ENCODE measurements around the gene RAE1.

The RAE1 gene

DNA sequence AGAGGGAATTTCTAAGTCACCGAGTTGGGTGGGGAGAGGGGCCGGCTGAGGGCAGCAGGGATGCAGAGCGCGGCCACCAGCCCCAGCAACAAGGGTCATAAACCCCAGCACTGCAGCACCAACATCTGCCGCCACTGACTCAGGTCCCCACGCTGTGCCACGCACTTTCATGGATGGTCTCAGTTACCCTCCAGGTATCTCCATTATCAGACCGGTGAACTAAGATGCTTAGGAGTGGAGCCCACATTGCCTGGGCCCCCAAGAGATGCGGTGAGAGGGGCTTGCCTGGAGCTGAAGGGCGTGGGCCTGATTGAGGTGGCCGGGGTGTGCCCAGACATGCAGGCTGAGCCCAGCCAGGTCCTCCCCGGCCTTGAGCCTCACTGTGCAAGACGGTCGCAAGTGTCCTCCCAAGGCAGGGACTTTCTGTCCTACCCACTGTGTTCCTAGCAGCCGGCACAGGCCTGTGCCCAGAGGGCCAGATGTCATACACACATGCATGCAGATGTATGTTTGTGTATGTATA lies 59.4 kb downstream of the RAE1 start:
- TF ChIP-seq, protein P1, sequence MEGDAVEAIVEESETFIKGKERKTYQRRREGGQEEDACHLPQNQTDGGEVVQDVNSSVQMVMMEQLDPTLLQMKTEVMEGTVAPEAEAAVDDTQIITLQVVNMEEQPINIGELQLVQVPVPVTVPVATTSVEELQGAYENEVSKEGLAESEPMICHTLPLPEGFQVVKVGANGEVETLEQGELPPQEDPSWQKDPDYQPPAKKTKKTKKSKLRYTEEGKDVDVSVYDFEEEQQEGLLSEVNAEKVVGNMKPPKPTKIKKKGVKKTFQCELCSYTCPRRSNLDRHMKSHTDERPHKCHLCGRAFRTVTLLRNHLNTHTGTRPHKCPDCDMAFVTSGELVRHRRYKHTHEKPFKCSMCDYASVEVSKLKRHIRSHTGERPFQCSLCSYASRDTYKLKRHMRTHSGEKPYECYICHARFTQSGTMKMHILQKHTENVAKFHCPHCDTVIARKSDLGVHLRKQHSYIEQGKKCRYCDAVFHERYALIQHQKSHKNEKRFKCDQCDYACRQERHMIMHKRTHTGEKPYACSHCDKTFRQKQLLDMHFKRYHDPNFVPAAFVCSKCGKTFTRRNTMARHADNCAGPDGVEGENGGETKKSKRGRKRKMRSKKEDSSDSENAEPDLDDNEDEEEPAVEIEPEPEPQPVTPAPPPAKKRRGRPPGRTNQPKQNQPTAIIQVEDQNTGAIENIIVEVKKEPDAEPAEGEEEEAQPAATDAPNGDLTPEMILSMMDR (IDR thresholded peaks at IDR 0.05; ENCODE audit: insufficient read depth, low read depth, low read length, missing control alignments), result no peak
- H3K4me3 ChIP-seq (ENCODE audit: low read length), result no peak overlapping the region

DNA sequence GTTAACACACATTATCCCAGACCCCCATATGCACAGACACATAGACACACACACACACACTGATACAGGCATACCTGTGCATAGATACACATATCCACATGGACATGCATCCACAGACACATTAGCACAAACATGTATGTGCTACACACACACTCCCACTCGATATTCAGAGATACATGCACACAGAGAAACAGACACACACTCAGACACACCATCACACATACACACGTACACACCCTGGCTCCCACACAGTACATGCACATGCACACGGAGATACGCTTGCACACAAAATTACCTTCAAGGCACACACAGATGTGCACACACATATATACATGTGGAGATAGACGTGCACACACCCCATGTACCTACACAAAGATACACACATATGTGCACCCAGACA lies 59.9 kb downstream of the RAE1 start:
- TF ChIP-seq, protein P1 (IDR thresholded peaks at IDR 0.05; ENCODE audit: insufficient read depth, low read depth, low read length, missing control alignments), result no peak
- H3K4me3 ChIP-seq (ENCODE audit: low read length), result no peak overlapping the region
- DNase-seq (ENCODE audit: low read depth), result no peak

More for the DNA sequence above, 59.4 kb downstream of the RAE1 start:
- no peak for DNase-seq (ENCODE audit: low read depth)

DNA sequence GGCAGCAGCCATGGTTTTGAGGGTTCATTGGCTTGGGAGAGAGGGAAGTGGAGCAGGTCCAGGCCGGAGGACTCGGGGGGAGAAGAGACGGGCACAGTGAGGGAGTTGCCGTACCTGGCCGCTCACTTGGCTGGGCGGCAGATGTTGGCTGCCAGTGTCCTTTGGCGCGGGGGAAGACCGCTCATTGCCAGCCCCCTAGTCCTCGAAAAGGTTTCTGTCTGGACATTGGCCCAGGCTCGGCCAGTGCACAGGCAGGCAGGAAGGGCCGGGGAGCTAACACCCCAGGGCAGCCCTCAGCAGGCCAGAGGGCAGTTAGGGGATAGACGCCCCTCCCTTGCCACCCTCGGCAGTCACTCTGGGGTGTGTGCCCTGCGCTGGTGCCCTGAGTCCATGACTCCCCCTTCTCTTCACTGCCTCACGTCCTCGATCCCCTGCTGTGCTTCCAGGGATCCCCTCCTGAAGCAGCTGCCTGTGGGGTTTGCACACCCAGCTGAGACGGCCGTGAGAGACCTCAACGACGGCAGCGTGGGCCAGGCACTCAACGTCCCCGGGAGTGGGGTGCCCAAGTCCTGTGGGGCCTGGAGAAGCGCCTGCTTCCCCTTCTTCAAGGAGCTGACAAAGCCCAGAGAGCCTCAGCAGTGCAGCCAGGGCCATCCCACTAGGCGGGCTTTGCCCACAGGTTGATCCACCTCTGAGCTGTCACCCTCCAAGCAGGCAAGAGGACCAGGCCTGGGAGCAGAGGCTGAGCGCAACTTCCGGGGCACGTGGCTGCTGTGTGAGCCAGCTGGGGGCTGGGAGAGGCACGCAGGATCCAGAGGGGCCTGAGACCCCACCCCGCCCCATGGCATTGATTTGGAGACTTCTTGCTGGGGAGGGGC lies 60.6 kb downstream of the RAE1 start:
- no peak overlapping the region for H3K4me3 ChIP-seq (ENCODE audit: low read length)
- DNase-seq (ENCODE audit: low read depth), result no peak
- TF ChIP-seq, protein P1 (IDR thresholded peaks at IDR 0.05; ENCODE audit: insufficient read depth, low read depth, low read length, missing control alignments), result no peak

DNA sequence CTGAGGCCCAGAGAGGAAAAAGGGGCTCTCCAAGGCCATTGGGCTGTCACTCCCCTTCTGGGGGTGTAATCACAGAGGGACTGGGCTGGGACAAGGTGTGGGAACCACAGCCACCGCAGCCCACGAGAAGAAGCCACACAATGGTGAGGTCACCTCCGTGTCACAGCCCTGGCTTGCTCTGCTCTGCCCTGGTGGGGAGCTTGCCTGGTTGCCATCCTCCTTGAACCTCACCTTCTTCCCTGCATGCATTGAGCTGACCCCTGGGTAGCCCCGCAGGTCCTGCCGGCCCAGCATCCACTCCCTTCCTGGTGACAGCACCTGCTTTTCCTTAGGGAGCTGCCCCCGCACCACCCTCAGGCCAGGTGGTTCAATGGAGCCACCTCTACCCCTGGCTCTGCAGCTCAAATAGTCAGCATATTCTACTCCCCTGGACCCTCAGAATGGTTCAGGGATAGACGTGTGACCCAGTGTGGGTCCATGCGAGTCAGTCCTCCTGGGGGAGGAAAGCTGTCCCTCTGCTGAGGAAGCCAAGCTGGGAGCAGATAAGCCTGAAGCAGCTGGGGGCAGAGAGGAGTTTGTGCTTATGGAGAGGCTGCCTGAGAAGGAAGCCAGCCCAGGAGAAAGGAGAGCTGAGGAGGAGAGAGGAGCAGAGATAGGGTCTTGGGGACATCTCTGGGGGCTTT lies 61.4 kb downstream of the RAE1 start:
- TF ChIP-seq, protein P1 (IDR thresholded peaks at IDR 0.05; ENCODE audit: insufficient read depth, low read depth, low read length, missing control alignments), result no peak
- no peak for DNase-seq (ENCODE audit: low read depth)
- H3K4me3 ChIP-seq (ENCODE audit: low read length), result no peak overlapping the region

DNA sequence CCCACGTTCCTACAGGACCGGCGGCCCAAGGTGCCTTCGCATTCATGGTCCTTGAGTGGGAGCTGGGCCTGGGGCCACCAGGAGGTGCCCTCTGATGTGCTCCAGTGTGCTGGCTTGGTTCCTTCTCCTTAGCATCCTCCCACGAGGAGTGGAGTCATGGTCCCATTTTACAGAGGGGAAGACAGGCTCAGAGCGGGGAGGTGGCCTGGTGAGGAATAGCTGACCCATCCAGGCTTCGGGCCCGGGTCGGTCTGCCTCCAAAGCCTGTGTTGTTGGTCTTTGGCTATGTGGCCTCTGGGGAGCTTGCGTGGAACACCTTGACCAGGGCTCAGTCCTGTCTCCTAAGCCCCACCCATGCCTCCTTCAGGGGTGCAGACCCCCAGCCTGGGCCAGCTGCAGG lies 62.9 kb downstream of the RAE1 start:
- H3K4me3 ChIP-seq (ENCODE audit: low read length), result no peak overlapping the region
- no peak for DNase-seq (ENCODE audit: low read depth)
- TF ChIP-seq, protein P1 (IDR thresholded peaks at IDR 0.05; ENCODE audit: insufficient read depth, low read depth, low read length, missing control alignments), result no peak

DNA sequence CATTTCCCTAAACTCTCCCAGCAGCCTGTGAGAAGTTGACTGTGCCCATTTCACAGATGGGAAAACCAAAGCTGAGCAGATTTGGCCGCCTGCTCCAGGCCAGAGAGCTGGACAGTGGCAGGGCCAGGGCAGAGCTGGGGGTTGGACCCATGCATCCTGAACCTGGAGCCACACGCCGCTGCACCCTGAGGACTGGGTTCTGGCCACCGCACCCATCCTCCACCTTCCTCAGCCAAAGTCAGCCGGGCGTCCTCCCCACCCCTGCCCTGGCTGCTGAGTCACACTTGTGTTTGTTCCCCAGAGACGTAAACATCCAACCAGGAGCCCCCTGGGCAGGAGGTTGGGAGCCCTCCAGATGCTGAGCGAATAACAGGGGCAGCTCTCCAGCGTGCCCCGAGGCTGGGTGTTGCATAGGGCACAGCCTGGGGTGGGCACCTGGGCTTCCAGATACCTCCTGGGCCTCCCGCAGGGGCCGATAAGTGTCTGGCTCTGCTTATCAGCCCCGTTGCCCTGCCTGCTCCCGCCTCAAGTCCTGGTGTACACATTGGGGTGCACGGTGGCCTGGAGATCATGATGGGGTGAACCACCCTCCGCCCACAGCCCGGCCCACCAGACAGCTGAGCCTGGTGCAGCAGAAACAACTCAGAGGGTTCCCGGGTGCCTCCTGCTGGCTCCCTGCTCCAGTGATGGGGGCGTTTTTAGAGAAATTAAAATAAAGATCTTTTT lies 64.0 kb downstream of the RAE1 start:
- no peak overlapping the region for H3K4me3 ChIP-seq (ENCODE audit: low read length)
- TF ChIP-seq, protein P1 (IDR thresholded peaks at IDR 0.05; ENCODE audit: insufficient read depth, low read depth, low read length, missing control alignments), result no peak
- no peak for DNase-seq (ENCODE audit: low read depth)
